Measurements from ENCODE around the gene NDE1. TPM values are rescaled to one million over a fixed set of nuclear protein-coding genes. Genes with fewer than 3 reads are reported as not detected.

The NDE1 gene
- total and polyA plus RNA-seq, 9 of the 15 experiments (the other 6 are each of a cell fraction or from before 2014, with no cell fraction given), result 3.1 to 59.9 (median 30.0) TPM

- TF ChIP-seq REST (IDR thresholded peaks at IDR 0.05; ENCODE audit: borderline replicate concordance) (peak; percentile 64; the same call in 1 of the 2 replicates), REST (CRISPR knock-in tag; IDR thresholded peaks at IDR 0.05; ENCODE audit: low read depth) (no peak), TRIM24 (IDR thresholded peaks at IDR 0.05) (no peak), AFF4 (CRISPR knock-in tag; IDR thresholded peaks at IDR 0.05) (no peak), SAP30 (IDR thresholded peaks at IDR 0.05; ENCODE audit: borderline replicate concordance, insufficient read depth, low read depth, low read length, poor library complexity, severe bottlenecking) (no peak), SNAPC5 (CRISPR knock-in tag; IDR thresholded peaks at IDR 0.05) (no peak), ZNF551 (CRISPR knock-in tag; IDR thresholded peaks at IDR 0.05) (no peak)
- TF ChIP-seq, protein P1, sequence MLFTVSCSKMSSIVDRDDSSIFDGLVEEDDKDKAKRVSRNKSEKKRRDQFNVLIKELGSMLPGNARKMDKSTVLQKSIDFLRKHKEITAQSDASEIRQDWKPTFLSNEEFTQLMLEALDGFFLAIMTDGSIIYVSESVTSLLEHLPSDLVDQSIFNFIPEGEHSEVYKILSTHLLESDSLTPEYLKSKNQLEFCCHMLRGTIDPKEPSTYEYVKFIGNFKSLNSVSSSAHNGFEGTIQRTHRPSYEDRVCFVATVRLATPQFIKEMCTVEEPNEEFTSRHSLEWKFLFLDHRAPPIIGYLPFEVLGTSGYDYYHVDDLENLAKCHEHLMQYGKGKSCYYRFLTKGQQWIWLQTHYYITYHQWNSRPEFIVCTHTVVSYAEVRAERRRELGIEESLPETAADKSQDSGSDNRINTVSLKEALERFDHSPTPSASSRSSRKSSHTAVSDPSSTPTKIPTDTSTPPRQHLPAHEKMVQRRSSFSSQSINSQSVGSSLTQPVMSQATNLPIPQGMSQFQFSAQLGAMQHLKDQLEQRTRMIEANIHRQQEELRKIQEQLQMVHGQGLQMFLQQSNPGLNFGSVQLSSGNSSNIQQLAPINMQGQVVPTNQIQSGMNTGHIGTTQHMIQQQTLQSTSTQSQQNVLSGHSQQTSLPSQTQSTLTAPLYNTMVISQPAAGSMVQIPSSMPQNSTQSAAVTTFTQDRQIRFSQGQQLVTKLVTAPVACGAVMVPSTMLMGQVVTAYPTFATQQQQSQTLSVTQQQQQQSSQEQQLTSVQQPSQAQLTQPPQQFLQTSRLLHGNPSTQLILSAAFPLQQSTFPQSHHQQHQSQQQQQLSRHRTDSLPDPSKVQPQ (CRISPR knock-in tag; IDR thresholded peaks at IDR 0.05; ENCODE audit: borderline replicate concordance), result no peak
- TF ChIP-seq, protein P2, sequence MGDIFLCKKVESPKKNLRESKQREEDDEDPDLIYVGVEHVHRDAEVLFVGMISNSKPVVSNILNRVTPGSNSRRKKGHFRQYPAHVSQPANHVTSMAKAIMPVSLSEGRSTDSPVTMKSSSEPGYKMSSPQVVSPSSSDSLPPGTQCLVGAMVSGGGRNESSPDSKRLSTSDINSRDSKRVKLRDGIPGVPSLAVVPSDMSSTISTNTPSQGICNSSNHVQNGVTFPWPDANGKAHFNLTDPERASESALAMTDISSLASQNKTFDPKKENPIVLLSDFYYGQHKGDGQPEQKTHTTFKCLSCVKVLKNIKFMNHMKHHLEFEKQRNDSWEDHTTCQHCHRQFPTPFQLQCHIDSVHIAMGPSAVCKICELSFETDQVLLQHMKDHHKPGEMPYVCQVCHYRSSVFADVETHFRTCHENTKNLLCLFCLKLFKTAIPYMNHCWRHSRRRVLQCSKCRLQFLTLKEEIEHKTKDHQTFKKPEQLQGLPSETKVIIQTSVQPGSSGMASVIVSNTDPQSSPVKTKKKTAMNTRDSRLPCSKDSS (IDR thresholded peaks at IDR 0.05; ENCODE audit: low read depth, partially characterized antibody), result no peak
Observed at GRCh38 chr16:15704545-15704987, 54.5 kb downstream of the NDE1 start (continued).
